Neural progenitor cell (in vitro differentiated cells): ENCODE measurements around the gene NCF4.

Experiments
- EZH2 ChIP-seq: fragments of 200-600 bp; sonication (generic); IDR thresholded peaks from 2 replicates; pipeline ENCODE4 v1.6.1; 2017; ENCODE audit warnings: antibody characterized with exemption, mild to moderate bottlenecking, moderate library complexity
- TF ChIP-seq, protein P1 (sequence below): fragments of 200-600 bp; sonication (generic); IDR thresholded peaks from 2 replicates; pipeline ENCODE4 v1.5.1; 2017; ENCODE audit warnings: antibody characterized with exemption, mild to moderate bottlenecking

DNA sequence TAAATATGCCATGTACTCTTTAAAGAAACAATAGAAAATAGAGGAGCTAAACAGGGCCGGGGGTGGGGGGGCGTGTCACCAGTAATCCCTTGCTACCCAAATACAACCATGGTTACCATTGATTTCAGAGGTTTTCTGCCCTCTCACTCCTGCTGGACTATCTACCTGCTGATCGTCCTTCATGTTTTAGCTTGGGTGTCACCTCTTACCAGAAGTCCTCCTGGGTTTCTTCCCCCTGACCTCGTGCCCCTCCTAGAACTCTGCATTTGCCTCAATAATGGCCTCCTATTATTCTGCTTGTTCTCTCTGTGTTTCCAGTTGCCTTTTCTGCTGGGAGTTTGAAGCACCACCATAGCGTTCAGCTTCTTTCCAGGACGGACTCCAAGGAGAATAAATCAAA is 34.5 kb upstream of the NCF4 start:
- TF ChIP-seq, protein P1, sequence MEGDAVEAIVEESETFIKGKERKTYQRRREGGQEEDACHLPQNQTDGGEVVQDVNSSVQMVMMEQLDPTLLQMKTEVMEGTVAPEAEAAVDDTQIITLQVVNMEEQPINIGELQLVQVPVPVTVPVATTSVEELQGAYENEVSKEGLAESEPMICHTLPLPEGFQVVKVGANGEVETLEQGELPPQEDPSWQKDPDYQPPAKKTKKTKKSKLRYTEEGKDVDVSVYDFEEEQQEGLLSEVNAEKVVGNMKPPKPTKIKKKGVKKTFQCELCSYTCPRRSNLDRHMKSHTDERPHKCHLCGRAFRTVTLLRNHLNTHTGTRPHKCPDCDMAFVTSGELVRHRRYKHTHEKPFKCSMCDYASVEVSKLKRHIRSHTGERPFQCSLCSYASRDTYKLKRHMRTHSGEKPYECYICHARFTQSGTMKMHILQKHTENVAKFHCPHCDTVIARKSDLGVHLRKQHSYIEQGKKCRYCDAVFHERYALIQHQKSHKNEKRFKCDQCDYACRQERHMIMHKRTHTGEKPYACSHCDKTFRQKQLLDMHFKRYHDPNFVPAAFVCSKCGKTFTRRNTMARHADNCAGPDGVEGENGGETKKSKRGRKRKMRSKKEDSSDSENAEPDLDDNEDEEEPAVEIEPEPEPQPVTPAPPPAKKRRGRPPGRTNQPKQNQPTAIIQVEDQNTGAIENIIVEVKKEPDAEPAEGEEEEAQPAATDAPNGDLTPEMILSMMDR: no peak
- TF ChIP-seq EZH2: no peak
